ENCODE results near the gene MCTP1. TPM values are rescaled to one million over a fixed set of nuclear protein-coding genes. Genes with fewer than 3 reads are reported as not detected.

Gene MCTP1
- total and polyA plus RNA-seq, 2 of the 13 experiments (the other 11 are each of a cell fraction or from before 2014, with no cell fraction given): 0.15 to 0.48 TPM

DNA sequence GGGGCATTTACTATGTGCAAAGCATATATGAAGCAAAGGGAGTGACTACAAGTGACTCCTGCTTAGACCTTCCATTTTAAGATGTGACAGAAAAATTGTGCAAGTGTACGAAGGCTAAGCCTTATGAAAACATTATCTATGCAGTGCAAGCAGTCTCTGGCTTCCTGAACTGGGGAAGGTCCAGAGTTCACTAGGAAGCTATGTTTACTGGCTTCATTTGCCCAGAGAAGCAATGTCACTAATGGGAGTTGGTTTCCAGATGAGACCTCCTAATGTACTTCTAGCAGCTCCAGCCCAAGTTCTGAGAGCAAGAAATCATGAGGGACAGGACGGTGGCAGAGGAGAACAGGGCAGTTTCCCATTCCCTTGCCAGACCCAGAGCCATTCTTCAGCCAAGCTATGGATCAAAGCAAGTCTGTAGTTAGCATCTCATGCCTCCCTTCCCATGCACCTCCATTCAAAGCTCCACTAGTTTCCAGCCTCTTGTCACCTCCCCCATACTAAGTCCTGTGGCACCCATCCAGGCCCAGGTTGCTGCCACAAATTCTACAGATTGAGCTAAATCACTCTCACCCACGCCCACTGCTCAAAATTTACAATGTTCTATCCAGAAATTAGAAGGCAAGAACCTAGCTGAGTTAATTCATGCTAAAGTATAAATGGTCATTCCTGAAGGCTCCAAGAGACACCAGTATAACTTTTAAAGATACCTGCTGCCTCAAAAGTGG lies 21.8 kb downstream of the MCTP1 start (continued):
- TF ChIP-seq, protein P1, sequence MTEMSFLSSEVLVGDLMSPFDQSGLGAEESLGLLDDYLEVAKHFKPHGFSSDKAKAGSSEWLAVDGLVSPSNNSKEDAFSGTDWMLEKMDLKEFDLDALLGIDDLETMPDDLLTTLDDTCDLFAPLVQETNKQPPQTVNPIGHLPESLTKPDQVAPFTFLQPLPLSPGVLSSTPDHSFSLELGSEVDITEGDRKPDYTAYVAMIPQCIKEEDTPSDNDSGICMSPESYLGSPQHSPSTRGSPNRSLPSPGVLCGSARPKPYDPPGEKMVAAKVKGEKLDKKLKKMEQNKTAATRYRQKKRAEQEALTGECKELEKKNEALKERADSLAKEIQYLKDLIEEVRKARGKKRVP (CRISPR knock-in tag; IDR thresholded peaks at IDR 0.05): no peak
- TF ChIP-seq FIP1L1 (IDR thresholded peaks at IDR 0.05; ENCODE audit: borderline replicate concordance, insufficient read depth, low read depth, low read length) (no peak), GATA4 (IDR thresholded peaks at IDR 0.05; ENCODE audit: borderline replicate concordance, low read depth) (no peak), SOX5 (CRISPR knock-in tag; IDR thresholded peaks at IDR 0.05; ENCODE audit: borderline replicate concordance) (peak; percentile 43; the same call in 1 of the 2 replicates), DRAP1 (CRISPR knock-in tag; IDR thresholded peaks at IDR 0.05) (0 out of 2 replicates have a peak, but pooled peaks have one; percentile 21), ARID5B (CRISPR knock-in tag; IDR thresholded peaks at IDR 0.05) (peak; percentile 93), SP2 (CRISPR knock-in tag; IDR thresholded peaks at IDR 0.05) (no peak), ELF3 (CRISPR knock-in tag; IDR thresholded peaks at IDR 0.05) (peak; percentile 87), TEAD3 (CRISPR knock-in tag; optimal IDR thresholded peaks at IDR 0.05; ENCODE audit: borderline replicate concordance) (peak; percentile 63), ZNF784 (CRISPR knock-in tag; IDR thresholded peaks at IDR 0.05; ENCODE audit: borderline replicate concordance) (no peak), FOXK1 (CRISPR knock-in tag; IDR thresholded peaks at IDR 0.05; ENCODE audit: borderline replicate concordance, low read depth) (peak; percentile 56; the same call in 1 of the 2 replicates), MIER2 (CRISPR knock-in tag; IDR thresholded peaks at IDR 0.05) (peak; percentile 87), RARA (CRISPR knock-in tag; IDR thresholded peaks at IDR 0.05) (peak; percentile 62)
- TF ChIP-seq, protein P2, sequence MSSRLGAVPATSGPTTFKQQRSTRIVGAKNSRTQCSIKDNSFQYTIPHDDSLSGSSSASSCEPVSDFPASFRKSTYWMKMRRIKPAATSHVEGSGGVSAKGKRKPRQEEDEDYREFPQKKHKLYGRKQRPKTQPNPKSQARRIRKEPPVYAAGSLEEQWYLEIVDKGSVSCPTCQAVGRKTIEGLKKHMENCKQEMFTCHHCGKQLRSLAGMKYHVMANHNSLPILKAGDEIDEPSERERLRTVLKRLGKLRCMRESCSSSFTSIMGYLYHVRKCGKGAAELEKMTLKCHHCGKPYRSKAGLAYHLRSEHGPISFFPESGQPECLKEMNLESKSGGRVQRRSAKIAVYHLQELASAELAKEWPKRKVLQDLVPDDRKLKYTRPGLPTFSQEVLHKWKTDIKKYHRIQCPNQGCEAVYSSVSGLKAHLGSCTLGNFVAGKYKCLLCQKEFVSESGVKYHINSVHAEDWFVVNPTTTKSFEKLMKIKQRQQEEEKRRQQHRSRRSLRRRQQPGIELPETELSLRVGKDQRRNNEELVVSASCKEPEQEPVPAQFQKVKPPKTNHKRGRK (CRISPR knock-in tag; IDR thresholded peaks at IDR 0.05): no peak
- TF ChIP-seq, protein P3, sequence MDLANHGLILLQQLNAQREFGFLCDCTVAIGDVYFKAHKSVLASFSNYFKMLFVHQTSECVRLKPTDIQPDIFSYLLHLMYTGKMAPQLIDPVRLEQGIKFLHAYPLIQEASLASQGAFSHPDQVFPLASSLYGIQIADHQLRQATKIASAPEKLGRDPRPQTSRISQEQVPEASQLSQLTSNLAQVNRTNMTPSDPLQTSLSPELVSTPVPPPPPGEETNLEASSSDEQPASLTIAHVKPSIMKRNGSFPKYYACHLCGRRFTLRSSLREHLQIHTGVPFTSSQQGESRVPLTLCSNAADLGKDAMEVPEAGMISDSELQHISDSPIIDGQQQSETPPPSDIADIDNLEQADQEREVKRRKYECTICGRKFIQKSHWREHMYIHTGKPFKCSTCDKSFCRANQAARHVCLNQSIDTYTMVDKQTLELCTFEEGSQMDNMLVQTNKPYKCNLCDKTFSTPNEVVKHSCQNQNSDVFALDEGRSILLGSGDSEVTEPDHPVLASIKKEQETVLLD (CRISPR knock-in tag; IDR thresholded peaks at IDR 0.05; ENCODE audit: low read depth): no peak
- TF ChIP-seq, protein P4, sequence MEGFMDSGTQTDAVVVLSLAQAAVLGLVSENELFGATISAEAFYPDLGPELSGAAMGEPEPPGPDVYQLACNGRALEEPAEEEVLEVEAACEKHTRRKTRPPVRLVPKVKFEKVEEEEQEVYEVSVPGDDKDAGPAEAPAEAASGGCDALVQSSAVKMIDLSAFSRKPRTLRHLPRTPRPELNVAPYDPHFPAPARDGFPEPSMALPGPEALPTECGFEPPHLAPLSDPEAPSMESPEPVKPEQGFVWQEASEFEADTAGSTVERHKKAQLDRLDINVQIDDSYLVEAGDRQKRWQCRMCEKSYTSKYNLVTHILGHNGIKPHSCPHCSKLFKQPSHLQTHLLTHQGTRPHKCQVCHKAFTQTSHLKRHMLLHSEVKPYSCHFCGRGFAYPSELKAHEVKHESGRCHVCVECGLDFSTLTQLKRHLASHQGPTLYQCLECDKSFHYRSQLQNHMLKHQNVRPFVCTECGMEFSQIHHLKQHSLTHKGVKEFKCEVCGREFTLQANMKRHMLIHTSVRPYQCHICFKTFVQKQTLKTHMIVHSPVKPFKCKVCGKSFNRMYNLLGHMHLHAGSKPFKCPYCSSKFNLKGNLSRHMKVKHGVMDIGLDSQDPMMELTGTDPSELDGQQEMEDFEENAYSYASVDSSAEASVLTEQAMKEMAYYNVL (CRISPR knock-in tag; IDR thresholded peaks at IDR 0.05; ENCODE audit: borderline replicate concordance): 0 out of 2 replicates have a peak, but pooled peaks have one; percentile 54
